Astrocyte (in vitro differentiated cells and primary cell): Measurements from ENCODE around the gene FOXO6. TPM values are rescaled to one million over a fixed set of nuclear protein-coding genes. Genes with fewer than 3 reads are reported as not detected.
A peak's percentile ranks its signal among the peaks of the same experiment; 100 is the strongest.

Experiments used
- DNase-seq: peaks from one replicate; pipeline ENCODE4 v3.0.0-alpha.2; 2010; ENCODE audit warnings: low read depth
- FAIRE-seq: peaks from 2 replicates; lab custom pipeline; 2011; peaks lifted over from hg19 to GRCh38; lab: Jason Lieb, UNC
- H2AFZ ChIP-seq: 2 replicates; pipeline ENCODE4 v1.6.0; 2012; ENCODE audit warnings: low read depth, low read length, inconsistent platforms
- H3K27ac ChIP-seq: 2 replicates; pipeline ENCODE4 v1.5.1; 2011; ENCODE audit warnings: low read depth, low read length, inconsistent platforms
- H3K27me3 ChIP-seq: 2 replicates; pipeline ENCODE4 v1.6.0; 2011; ENCODE audit warnings: low read length, inconsistent platforms; ENCODE audit not compliant: insufficient read depth
- H3K36me3 ChIP-seq: 2 replicates; pipeline ENCODE4 v1.5.1; 2011; ENCODE audit warnings: low read length, inconsistent platforms; ENCODE audit not compliant: insufficient read depth
- H3K4me1 ChIP-seq: 2 replicates; pipeline ENCODE4 v1.5.1; 2011; ENCODE audit warnings: low read length, inconsistent platforms; ENCODE audit not compliant: insufficient read depth
- H3K4me2 ChIP-seq: 2 replicates; pipeline ENCODE4 v1.6.0; 2012; ENCODE audit warnings: low read length, inconsistent platforms
- H3K4me3 ChIP-seq: 2 replicates; pipeline ENCODE4 v1.5.1; 2011; ENCODE audit warnings: low read depth, mild to moderate bottlenecking, low read length, inconsistent platforms; ENCODE audit not compliant: insufficient read depth
- H3K79me2 ChIP-seq: 2 replicates; pipeline ENCODE4 v1.6.0; 2012; ENCODE audit warnings: mild to moderate bottlenecking, low read length, inconsistent platforms; ENCODE audit not compliant: insufficient read depth
- H3K9ac ChIP-seq: 2 replicates; pipeline ENCODE4 v1.6.0; 2012; ENCODE audit warnings: mild to moderate bottlenecking, low read length, inconsistent platforms
- H3K9me3 ChIP-seq: 2 replicates; pipeline ENCODE4 v1.5.1; 2012; ENCODE audit warnings: low read depth, mild to moderate bottlenecking, low read length, inconsistent platforms; ENCODE audit not compliant: insufficient read depth
- H4K20me1 ChIP-seq: 2 replicates; pipeline ENCODE4 v1.6.0; 2012; ENCODE audit warnings: low read length, inconsistent platforms; ENCODE audit not compliant: insufficient read depth
- H3K27ac Mint-ChIP-seq: one replicate; pipeline ENCODE4 v1.8.0; 2021; ENCODE audit warnings: mild to moderate bottlenecking, mixed read lengths; ENCODE audit not compliant: unreplicated experiment
- H3K27me3 Mint-ChIP-seq: one replicate; pipeline ENCODE4 v1.8.0; 2021; ENCODE audit warnings: low read depth, mixed read lengths; ENCODE audit not compliant: unreplicated experiment
- H3K36me3 Mint-ChIP-seq: one replicate; pipeline ENCODE4 v1.8.0; 2021; ENCODE audit warnings: low read depth, mixed read lengths; ENCODE audit not compliant: unreplicated experiment
- H3K4me1 Mint-ChIP-seq: one replicate; pipeline ENCODE4 v1.8.0; 2021; ENCODE audit warnings: low read depth, mixed read lengths; ENCODE audit not compliant: unreplicated experiment
- H3K4me3 Mint-ChIP-seq: one replicate; pipeline ENCODE4 v1.8.0; 2021; ENCODE audit warnings: mild to moderate bottlenecking, moderate library complexity, mixed read lengths; ENCODE audit not compliant: unreplicated experiment
- H3K9me3 Mint-ChIP-seq: one replicate; pipeline ENCODE4 v1.8.0; 2021; ENCODE audit warnings: mild to moderate bottlenecking, mixed read lengths; ENCODE audit not compliant: unreplicated experiment
- CTCF ChIP-seq: IDR thresholded peaks from 2 replicates; pipeline ENCODE4 v1.5.1; 2011; ENCODE audit warnings: low read depth, mild to moderate bottlenecking, inconsistent platforms, low read length, moderate library complexity; ENCODE audit not compliant: insufficient read depth
- EZH2 ChIP-seq: IDR thresholded peaks from 2 replicates; pipeline ENCODE4 v1.6.1; 2012; ENCODE audit warnings: mild to moderate bottlenecking, low read length, inconsistent platforms; ENCODE audit not compliant: insufficient read depth
- total RNA-seq: library from RNA; stranded (reverse); gene quantifications from 2 replicates; pipeline ENCODE4 v1.2.1, GENCODE V29; 2021

Gene FOXO6
- total RNA-seq, 1 donor from 2014 or later: 1.2 TPM

- peaks cover 3% of the 10 kb centered on the region for H3K27me3 ChIP-seq
- no peaks in the 10 kb centered on the region for H3K4me1 ChIP-seq
- Mint-ChIP-seq H3K27ac (no peak overlapping the region), H3K4me1 (no peaks in the 10 kb centered on the region), H3K27me3 (peaks cover 38% of the 10 kb centered on the region), H3K36me3 (no peaks in the 10 kb centered on the region), H3K9me3 (no peaks in the 10 kb centered on the region), H3K4me3 (no peak overlapping the region)
- H3K4me3 ChIP-seq: no peak overlapping the region
- H2AFZ ChIP-seq: no peak overlapping the region
- TF ChIP-seq EZH2 (no peak), CTCF (no peak)
- H4K20me1 ChIP-seq: no peaks in the 10 kb centered on the region
- FAIRE-seq (peak; percentile 78), DNase-seq (peak; percentile 55)
- no peak overlapping the region for H3K9ac ChIP-seq
- H3K9me3 ChIP-seq: no peaks in the 10 kb centered on the region
- H3K27ac ChIP-seq: no peak overlapping the region
- H3K79me2 ChIP-seq: no peaks in the 10 kb centered on the region
- H3K4me2 ChIP-seq: no peak overlapping the region
- no peaks in the 10 kb centered on the region for H3K36me3 ChIP-seq
Observed at GRCh38 chr1:41325801-41326200, 35.4 kb upstream of the FOXO6 start.

GRCh38 chr1:41327383-41327999 is 33.7 kb upstream of the FOXO6 start:
- H3K4me1 ChIP-seq: no peaks in the 10 kb centered on the region
- no peak for FAIRE-seq
- no peaks in the 10 kb centered on the region for H4K20me1 ChIP-seq
- peaks cover 3% of the 10 kb centered on the region for H3K27me3 ChIP-seq
- Mint-ChIP-seq H3K4me1 (no peaks in the 10 kb centered on the region), H3K27me3 (peaks cover 26% of the 10 kb centered on the region), H3K9me3 (no peaks in the 10 kb centered on the region), H3K36me3 (no peaks in the 10 kb centered on the region), H3K27ac (no peak overlapping the region), H3K4me3 (no peak overlapping the region)
- H3K79me2 ChIP-seq: no peaks in the 10 kb centered on the region
- no peak overlapping the region for H3K4me3 ChIP-seq
- H3K4me2 ChIP-seq: no peak overlapping the region
- H2AFZ ChIP-seq: no peak overlapping the region
- H3K36me3 ChIP-seq: no peaks in the 10 kb centered on the region
- no peak overlapping the region for H3K9ac ChIP-seq
- no peak for DNase-seq
- no peaks in the 10 kb centered on the region for H3K9me3 ChIP-seq
- TF ChIP-seq EZH2 (no peak), CTCF (no peak)
- no peak overlapping the region for H3K27ac ChIP-seq

GRCh38 chr1:41328001-41328615 is 33.1 kb upstream of the FOXO6 start:
- H3K27me3 Mint-ChIP-seq: peaks cover 28% of the 10 kb centered on the region
- Histone ChIP-seq H3K27me3 (peaks cover 3% of the 10 kb centered on the region), H3K9ac (no peak overlapping the region), H4K20me1 (no peaks in the 10 kb centered on the region), H3K79me2 (no peaks in the 10 kb centered on the region), H3K36me3 (no peaks in the 10 kb centered on the region), H2AFZ (no peak overlapping the region), H3K27ac (no peak overlapping the region), H3K9me3 (no peaks in the 10 kb centered on the region), H3K4me3 (no peak overlapping the region), H3K4me1 (no peaks in the 10 kb centered on the region), H3K4me2 (no peak overlapping the region)
- H3K36me3 Mint-ChIP-seq: no peaks in the 10 kb centered on the region
- no peak for FAIRE-seq
- H3K27ac Mint-ChIP-seq: no peak overlapping the region
- H3K4me1 Mint-ChIP-seq: peaks cover 2% of the 10 kb centered on the region
- peaks cover 2% of the 10 kb centered on the region for H3K9me3 Mint-ChIP-seq
- DNase-seq: no peak
- H3K4me3 Mint-ChIP-seq: no peak overlapping the region
- no peak for TF ChIP-seq EZH2
